LHCN-M2 (cell line): Measurements from ENCODE around the gene PTPN22. TPM values are rescaled to one million over a fixed set of nuclear protein-coding genes. Genes with fewer than 3 reads are reported as not detected.

Experiments used
- DNase-seq: peaks from one replicate; pipeline ENCODE4 v3.0.0-alpha.2; 2012; ENCODE audit warnings: low read depth
- total RNA-seq: library from RNA; depleted of rRNA; stranded (reverse); fragments of >200 nt; gene quantifications from 2 replicates; pipeline ENCODE4 v1.2.3, GENCODE V29; 2014

PTPN22 gene
- total RNA-seq, 1 experiment from 2014 or later: 11.1 TPM

DNA sequence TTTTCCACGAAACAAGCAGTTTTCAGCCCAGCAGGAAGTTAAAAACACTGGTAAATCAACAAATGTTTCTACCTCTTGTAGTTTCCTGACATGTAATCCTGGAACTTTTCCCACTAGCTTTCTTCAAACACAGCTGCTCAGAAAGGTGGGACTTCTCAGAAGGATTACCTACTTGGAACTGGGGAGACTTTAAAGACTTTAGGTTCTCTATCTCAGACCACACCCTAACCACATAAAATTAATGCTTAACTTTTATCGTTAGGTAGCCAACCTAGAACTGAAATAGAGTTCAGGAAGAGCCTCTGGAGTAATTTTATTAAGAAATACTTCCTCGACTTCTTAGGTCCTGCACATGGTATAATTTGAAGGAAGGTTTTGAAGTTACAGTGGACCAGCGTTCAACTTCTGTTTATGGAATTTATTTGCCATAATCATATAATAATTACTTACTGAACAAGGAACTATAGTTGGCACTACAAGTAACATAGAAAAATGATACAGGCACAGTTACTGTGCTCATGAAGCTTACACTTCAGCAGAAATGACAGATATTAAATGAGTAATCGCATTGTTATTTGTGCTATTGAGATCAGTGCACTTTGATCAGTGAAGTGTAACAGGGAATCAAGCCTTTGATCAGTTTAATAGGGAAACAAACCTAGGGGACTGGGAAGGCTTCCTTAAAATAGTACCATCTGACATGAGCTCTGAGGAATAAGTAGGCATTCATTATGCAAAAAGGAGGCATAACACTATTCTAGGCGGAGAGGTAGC is 16.1 kb upstream of the PTPN22 start, which contains the start of gene BCL2L15:
Gene BCL2L15 (minus strand): TSS at position 180 of the 774 bp plus-strand sequence. CDS start 206 bp downstream, outside the sequence.
- no peak for DNase-seq

DNA sequence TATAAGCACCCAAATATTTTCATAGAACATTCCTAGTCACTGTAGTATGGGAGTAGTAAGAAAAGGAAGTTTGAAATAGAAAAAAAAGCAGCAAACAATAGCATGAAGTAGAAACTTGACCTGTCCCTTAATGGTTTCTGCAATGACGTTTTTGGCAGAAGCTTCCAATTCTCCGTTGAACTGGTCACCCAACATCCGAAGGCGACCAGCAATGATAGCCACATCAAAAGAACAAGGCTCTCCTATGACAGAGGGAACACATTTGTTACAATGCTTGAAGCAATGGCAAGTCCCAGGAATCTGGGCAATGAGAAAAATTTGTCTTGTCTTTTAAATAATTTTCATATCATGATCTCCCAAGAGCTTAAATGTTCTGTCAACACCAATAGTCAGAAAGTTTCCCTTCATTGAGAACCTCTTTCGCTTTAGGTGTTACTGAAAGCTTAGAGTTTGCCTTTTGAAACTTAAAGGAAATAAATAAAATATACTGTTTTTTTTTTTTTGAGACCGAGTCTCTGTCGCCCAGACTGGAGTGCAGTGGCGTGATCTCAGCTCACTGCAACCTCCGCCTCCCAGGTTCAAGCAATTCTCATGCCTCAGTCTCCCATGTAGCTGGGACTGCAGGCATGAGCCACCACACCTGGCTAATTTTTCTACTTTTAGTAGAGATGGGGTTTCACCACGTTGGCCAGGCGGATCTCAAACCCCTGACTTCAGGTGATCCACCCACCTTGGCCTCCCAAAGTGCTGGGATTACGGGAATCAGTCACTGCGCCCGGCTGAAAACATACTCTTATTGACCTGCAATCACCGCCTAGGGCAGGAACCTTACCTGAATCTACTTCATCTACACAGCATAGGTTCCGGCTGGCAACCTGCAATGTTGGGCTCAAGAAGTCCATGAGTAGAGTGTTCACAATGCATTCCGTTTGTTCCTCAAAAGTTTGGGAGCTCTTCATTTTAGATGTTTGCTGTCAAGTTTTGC is 15.2 kb upstream of the PTPN22 start:
- DNase-seq: no peak

- DNase-seq: no peak
These were observed 10.1 kb upstream of the PTPN22 start for GRCh38 chr1:113881661-113882060.

GRCh38 chr1:113879739-113880038 is 8.2 kb upstream of the PTPN22 start:
- no peak for DNase-seq

- no peak for DNase-seq
These were observed 4.7 kb upstream of the PTPN22 start for GRCh38 chr1:113876176-113876575.

- no peak for DNase-seq
These were observed 4.2 kb upstream of the PTPN22 start for GRCh38 chr1:113875714-113876113.

- DNase-seq: peak; percentile 20
These were observed 2.7 kb upstream of the PTPN22 start for GRCh38 chr1:113874012-113874879.

- no peak for DNase-seq
These were observed 865 bp upstream of the PTPN22 start for GRCh38 chr1:113872219-113872935.

- no peak for DNase-seq
These were observed 734 bp downstream of the PTPN22 start for GRCh38 chr1:113870778-113871177.

DNA sequence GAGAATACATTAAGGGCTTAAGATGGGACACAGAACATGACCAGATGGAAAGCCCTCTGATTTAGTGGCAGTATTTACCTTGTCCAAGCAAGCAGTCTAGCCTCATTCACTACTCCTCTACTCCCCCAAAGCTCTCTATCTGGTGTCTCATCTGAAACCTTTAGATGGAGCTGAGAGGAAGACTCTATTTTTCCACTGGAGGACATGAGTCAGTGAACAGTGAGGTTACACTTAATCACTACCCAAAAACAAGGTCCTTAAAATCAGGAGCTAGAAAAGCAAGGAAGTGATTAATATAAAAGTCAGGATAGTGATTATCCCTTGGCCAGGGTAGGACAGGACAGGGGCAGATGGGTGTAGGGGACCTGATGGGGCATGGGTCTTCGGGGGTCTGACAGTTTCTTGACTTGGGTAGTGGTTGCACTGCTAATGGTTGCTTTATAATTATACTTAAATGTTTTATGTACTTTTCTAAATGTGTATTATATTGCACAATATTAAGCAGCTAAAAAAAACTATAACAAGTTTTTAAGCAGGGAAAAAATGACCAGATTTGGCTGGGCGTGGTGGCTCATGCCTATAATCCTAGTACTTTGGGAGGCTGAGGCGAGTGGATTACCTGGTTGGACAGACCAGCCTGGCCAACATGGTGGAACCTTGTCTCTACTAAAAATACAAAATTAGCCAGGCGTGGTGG is 3.0 kb downstream of the PTPN22 start:
- DNase-seq: peak; percentile 77

DNA sequence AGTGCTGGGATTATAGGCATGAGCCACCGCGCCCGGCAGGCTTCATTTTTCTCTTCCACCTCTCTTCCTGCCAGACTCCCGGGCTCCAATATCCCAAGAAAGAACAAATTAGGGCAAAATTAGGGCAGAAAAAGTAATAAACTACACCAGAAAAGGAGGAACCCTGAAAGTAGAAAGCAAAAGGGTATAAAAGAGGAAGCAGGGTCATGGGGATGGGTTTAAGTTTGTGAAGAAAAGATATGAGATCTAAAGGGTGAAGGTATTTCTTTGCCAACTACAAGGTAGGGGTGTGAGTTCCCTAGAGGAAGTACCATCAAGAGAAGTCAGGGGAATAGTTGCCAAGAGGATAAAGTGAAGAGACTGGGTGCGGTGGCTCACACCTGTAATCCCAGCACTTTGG is 9.9 kb downstream of the PTPN22 start:
- DNase-seq: no peak

- DNase-seq: peak; percentile 74
These were observed 10.6 kb downstream of the PTPN22 start for GRCh38 chr1:113860891-113861290.

DNA sequence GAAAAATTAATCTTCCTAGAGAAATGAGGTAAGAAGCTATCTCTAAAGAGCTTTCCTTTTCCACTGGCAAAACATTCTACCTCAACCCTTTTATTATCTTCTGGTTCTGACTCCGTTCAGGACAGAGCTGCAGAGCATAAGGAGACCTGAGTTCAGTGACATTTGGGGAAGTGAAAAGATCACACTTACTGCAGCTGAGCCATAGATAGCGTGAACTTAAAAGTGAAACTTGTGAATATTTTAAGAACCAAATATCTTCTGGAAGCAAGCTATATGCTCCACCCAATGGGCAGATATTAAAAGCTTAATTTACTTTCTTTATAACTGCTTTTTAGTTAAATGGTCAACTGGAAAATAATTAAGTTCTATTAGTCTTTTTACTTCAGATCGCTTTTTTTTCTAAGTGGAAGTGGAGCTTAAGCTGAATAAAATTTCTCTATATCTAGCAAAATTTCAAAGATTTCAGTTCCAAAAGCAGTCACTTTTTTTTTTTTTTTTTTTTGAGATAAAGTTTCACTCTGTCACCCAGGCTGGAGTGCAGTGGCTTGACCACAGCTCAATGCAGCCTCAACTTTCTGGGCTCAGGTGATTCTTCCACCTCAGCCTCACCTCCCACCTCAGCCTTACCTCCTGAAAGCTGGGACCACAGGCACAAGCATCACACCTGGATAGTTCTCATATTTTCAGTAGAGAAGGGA is 11.9 kb downstream of the PTPN22 start:
- DNase-seq: no peak

DNA sequence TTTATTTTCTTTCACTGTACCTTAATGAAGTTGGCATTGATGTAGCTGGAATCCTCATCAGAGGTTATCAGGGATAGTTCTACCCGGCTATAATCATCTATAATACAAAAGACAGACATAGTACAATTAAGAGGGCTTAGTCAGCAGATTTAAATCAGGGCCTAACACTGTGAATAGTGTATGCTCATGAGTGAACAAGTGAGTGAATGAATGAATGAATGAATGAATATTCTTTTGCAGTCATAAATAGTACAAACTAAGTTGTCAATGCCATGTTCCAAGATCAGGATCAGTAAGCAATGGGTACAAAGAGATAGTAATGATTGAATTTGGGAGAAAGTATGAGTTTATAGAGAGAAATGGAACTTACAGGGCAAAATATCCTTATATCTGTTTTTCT is 12.5 kb downstream of the PTPN22 start:
- no peak for DNase-seq

DNA sequence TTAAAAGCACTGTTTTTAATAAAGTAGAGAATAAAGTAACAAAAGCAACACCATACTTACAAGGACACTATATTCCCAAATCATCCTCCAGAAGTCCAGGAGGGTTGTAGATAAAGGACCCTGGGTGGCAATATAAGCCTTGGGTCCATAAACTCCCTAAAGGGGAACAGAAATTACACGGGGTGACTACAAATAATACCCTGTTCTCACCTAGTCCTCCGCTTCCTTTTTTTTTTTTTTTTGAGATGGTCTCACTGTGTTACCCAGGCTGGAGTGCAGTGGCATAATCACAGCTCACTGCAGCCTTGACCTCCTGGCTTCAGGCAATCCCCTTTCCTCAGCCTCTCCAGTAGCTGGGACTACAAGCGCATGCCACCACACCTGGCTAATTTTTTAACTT is 13.1 kb downstream of the PTPN22 start:
- no peak for DNase-seq

GRCh38 chr1:113857776-113858175 is 13.7 kb downstream of the PTPN22 start:
- no peak for DNase-seq

DNA sequence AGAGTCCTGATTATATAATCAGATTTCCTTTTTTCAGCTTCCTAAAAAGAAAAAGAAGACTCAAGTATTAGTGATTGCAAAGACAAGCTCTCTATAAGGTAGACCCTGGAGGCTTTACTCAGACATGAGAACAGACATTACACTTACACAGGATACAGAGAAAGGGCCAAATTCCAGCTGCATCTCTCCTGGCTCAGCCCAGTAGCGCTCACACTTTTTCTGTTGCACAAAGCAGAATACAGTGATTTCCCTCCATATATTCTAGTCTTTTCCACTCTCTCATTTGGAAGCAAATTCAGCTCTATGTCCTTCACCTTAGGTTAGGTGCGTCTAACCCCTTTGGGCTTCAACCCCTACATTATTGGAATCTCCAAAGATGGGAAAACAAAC is 15.1 kb downstream of the PTPN22 start:
- no peak for DNase-seq

DNA sequence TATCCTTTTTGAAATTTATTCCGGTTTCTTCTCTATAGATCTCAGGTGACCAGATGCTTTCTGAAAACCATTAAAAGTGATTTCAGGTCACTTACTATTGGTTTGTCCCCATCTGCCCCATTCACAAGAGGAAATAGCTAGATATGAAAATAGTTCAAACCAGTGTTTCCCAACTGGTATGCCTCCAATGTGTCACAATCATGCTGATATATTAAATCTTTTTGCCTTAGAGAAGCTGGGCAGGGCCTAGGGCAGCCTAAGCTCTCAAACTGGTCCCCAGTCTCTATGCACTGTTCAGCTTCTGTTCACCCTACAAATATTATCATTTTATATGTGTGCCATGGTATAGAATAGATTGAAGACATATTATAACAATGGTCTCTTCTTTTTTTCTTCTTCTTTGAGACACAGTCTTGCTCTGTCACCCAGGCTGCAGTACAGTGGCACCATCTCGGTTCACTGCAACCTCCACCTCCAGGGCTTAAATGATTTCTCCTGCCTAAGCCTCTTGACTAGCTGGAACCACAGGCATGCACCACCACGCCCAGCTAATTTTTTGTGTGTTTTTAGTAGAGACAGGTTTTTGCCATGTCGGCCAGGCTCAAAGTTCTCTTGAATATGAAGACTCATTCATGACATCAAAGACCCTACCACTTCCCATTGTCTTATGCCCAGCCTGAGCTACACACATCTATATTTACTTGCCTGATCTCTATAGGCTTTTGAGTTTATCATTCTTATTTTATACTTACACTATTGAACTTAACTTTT is 15.7 kb downstream of the PTPN22 start:
- no peak for DNase-seq

- no peak for DNase-seq
These were observed 17.3 kb downstream of the PTPN22 start for GRCh38 chr1:113854234-113854633.
